Large intestine (tissue), 3 donors: Measurements from ENCODE around the gene HHLA2. TPM values are rescaled to one million over a fixed set of nuclear protein-coding genes. Genes with fewer than 3 reads are reported as not detected.

ENCODE experiments used
- DNase-seq, 2 donors: peaks; one replicate each; pipeline versions ENCODE4 v3.0.0 to v3.0.0-alpha.2; 2013
- H3K27ac ChIP-seq: one replicate; pipeline ENCODE4 v1.5.1; 2013; ENCODE audit warnings: low read length
- H3K27me3 ChIP-seq: 2 replicates; pipeline ENCODE4 v1.6.1; 2013; ENCODE audit warnings: low read length; ENCODE audit not compliant: control insufficient read depth, insufficient read depth
- H3K36me3 ChIP-seq: 2 replicates; pipeline ENCODE4 v1.6.1; 2013; ENCODE audit warnings: low read length; ENCODE audit not compliant: control insufficient read depth, insufficient read depth
- H3K4me1 ChIP-seq: one replicate; pipeline ENCODE4 v1.6.1; 2013; ENCODE audit warnings: low read length; ENCODE audit not compliant: control insufficient read depth, insufficient read depth
- H3K4me3 ChIP-seq: one replicate; pipeline ENCODE4 v1.5.1; 2013; ENCODE audit warnings: low read length
- H3K9me3 ChIP-seq: one replicate; pipeline ENCODE4 v1.6.1; 2013; ENCODE audit warnings: mild to moderate bottlenecking, low read depth, low read length, moderate library complexity; ENCODE audit not compliant: control insufficient read depth
- WGBS: methylation state at CpG from one replicate; pipeline ENCODE4 v1.1.5; 2013; ENCODE audit warnings: low lambda C conversion rate; ENCODE audit not compliant: insufficient coverage; 5-methylcytosine and 5-hydroxymethylcytosine counted together
- polyA plus RNA-seq: library from polyadenylated mRNA; unstranded; fragments of 120-200 nt; gene quantifications from one replicate; pipeline ENCODE4 v1.2.1, GENCODE V29; 2013

The HHLA2 gene
- polyA plus RNA-seq, 1 donor = 121 TPM

GRCh38 chr3:108320746-108321350 is 24.5 kb downstream of the HHLA2 start:
- Histone ChIP-seq H3K36me3 (no peaks in the 10 kb centered on the region), H3K4me1 (no peaks in the 10 kb centered on the region), H3K27me3 (no peaks in the 10 kb centered on the region), H3K4me3 (no peak overlapping the region), H3K27ac (no peak overlapping the region), H3K9me3 (no peaks in the 10 kb centered on the region)
- DNase-seq = peak in 1 of 2 donors; percentile 37
- 96% methylated on average over 4 of the region's 6 CpGs for WGBS

GRCh38 chr3:108322352-108322751 is 26.0 kb downstream of the HHLA2 start:
- DNase-seq = no peak
- no peak overlapping the region for H3K27ac ChIP-seq
- no peaks in the 10 kb centered on the region for H3K4me1 ChIP-seq
- H3K4me3 ChIP-seq = no peak overlapping the region
- no peaks in the 10 kb centered on the region for H3K9me3 ChIP-seq
- 100% methylated on average over 2 of the region's 4 CpGs for WGBS
- H3K36me3 ChIP-seq = no peaks in the 10 kb centered on the region
- H3K27me3 ChIP-seq = no peaks in the 10 kb centered on the region

GRCh38 chr3:108324177-108324576 is 27.8 kb downstream of the HHLA2 start:
- no peaks in the 10 kb centered on the region for H3K27me3 ChIP-seq
- no peak for DNase-seq
- no peaks in the 10 kb centered on the region for H3K9me3 ChIP-seq
- no peaks in the 10 kb centered on the region for H3K4me1 ChIP-seq
- no peaks in the 10 kb centered on the region for H3K36me3 ChIP-seq
- H3K4me3 ChIP-seq = no peak overlapping the region
- H3K27ac ChIP-seq = no peak overlapping the region
- WGBS = 83% methylated on average over 1 of the region's 1 CpG

- peaks cover 4% of the 10 kb centered on the region for H3K36me3 ChIP-seq
- H3K9me3 ChIP-seq = no peaks in the 10 kb centered on the region
- no peak overlapping the region for H3K4me3 ChIP-seq
- no peak for DNase-seq
- H3K27ac ChIP-seq = no peak overlapping the region
- H3K4me1 ChIP-seq = no peaks in the 10 kb centered on the region
- no peaks in the 10 kb centered on the region for H3K27me3 ChIP-seq
Observed at GRCh38 chr3:108327168-108327567, 30.8 kb downstream of the HHLA2 start.

GRCh38 chr3:108328821-108329486 is 32.6 kb downstream of the HHLA2 start:
- Histone ChIP-seq H3K27me3 (no peaks in the 10 kb centered on the region), H3K4me3 (no peak overlapping the region), H3K9me3 (no peaks in the 10 kb centered on the region), H3K36me3 (peaks cover 4% of the 10 kb centered on the region), H3K4me1 (no peaks in the 10 kb centered on the region), H3K27ac (no peak overlapping the region)
- WGBS = 100% methylated on average over 1 of the region's 4 CpGs
- no peak for DNase-seq

GRCh38 chr3:108329508-108329907 is 33.2 kb downstream of the HHLA2 start:
- no peak for DNase-seq
- Histone ChIP-seq H3K27ac (no peak overlapping the region), H3K9me3 (no peaks in the 10 kb centered on the region), H3K4me1 (no peaks in the 10 kb centered on the region), H3K36me3 (peaks cover 4% of the 10 kb centered on the region), H3K27me3 (no peaks in the 10 kb centered on the region), H3K4me3 (no peak overlapping the region)
- WGBS = no CpG with 5 or more reads among the region's 5 CpGs

- Histone ChIP-seq H3K27ac (no peak overlapping the region), H3K4me1 (no peaks in the 10 kb centered on the region), H3K4me3 (no peak overlapping the region), H3K36me3 (peaks cover 4% of the 10 kb centered on the region), H3K9me3 (no peaks in the 10 kb centered on the region), H3K27me3 (no peaks in the 10 kb centered on the region)
- no peak for DNase-seq
Observed at GRCh38 chr3:108329947-108330346, 33.6 kb downstream of the HHLA2 start.

- Histone ChIP-seq H3K4me3 (no peak overlapping the region), H3K27me3 (no peaks in the 10 kb centered on the region), H3K4me1 (no peaks in the 10 kb centered on the region), H3K9me3 (no peaks in the 10 kb centered on the region), H3K36me3 (peaks cover 4% of the 10 kb centered on the region), H3K27ac (no peak overlapping the region)
- 100% methylated on average over 3 of the region's 3 CpGs for WGBS
- no peak for DNase-seq
Observed at GRCh38 chr3:108331792-108332191, 35.4 kb downstream of the HHLA2 start.

GRCh38 chr3:108333961-108334360 is 37.6 kb downstream of the HHLA2 start:
- Histone ChIP-seq H3K4me3 (no peak overlapping the region), H3K27me3 (no peaks in the 10 kb centered on the region), H3K36me3 (peaks cover 4% of the 10 kb centered on the region), H3K9me3 (no peaks in the 10 kb centered on the region), H3K27ac (no peak overlapping the region), H3K4me1 (no peaks in the 10 kb centered on the region)
- DNase-seq = no peak
- WGBS = no CpG with 5 or more reads among the region's 1 CpG

GRCh38 chr3:108334701-108335100 is 38.4 kb downstream of the HHLA2 start:
- DNase-seq = no peak
- WGBS = no CpG with 5 or more reads among the region's 1 CpG
- Histone ChIP-seq H3K27ac (no peak overlapping the region), H3K4me1 (no peaks in the 10 kb centered on the region), H3K4me3 (no peak overlapping the region), H3K27me3 (no peaks in the 10 kb centered on the region), H3K36me3 (no peaks in the 10 kb centered on the region), H3K9me3 (no peaks in the 10 kb centered on the region)

GRCh38 chr3:108338901-108339545 is 42.7 kb downstream of the HHLA2 start:
- Histone ChIP-seq H3K27me3 (no peaks in the 10 kb centered on the region), H3K9me3 (no peaks in the 10 kb centered on the region), H3K4me3 (no peak overlapping the region), H3K4me1 (no peaks in the 10 kb centered on the region), H3K36me3 (no peaks in the 10 kb centered on the region), H3K27ac (no peak overlapping the region)
- peak in 1 of 2 donors; percentile 9 for DNase-seq
